Sigmoid colon (tissue), 7 donors: ENCODE data around the gene ITGA2. TPM values are rescaled to one million over a fixed set of nuclear protein-coding genes. Genes with fewer than 3 reads are reported as not detected.
A peak's percentile ranks its signal among the peaks of the same experiment; 100 is the strongest.
"Not testable (repeated sequence)": the region's sequence is repeated elsewhere in the genome, so short reads cannot be mapped to it uniquely, and the experiment has no call there.

ENCODE experiments used
- DNase-seq: peaks from one replicate; pipeline ENCODE4 v3.0.0-alpha.2; 2019
- H3K27ac ChIP-seq, 4 donors: fragments of 200-600 bp; sonication (generic); one replicate each; pipeline ENCODE4 v1.5.1; 2016 to 2019; ENCODE audit warnings: mild to moderate bottlenecking in 1 of 4
- H3K27me3 ChIP-seq, 3 donors: fragments of 200-600 bp; sonication (generic); one replicate each; pipeline ENCODE4 v1.5.1; 2019; ENCODE audit warnings: mild to moderate bottlenecking in 1 of 3
- H3K36me3 ChIP-seq, 4 donors: fragments of 200-600 bp; sonication (generic); one replicate each; pipeline ENCODE4 v1.5.1; 2016 to 2019
- H3K4me1 ChIP-seq, 4 donors: fragments of 200-600 bp; sonication (generic); one replicate each; pipeline ENCODE4 v1.5.1; 2017 to 2019
- H3K4me3 ChIP-seq, 4 donors: fragments of 200-600 bp; sonication (generic); one replicate each; pipeline ENCODE4 v1.5.1; 2017 to 2019; ENCODE audit warnings: mild to moderate bottlenecking in 2 of 4, moderate library complexity in 1 of 4
- H3K9me3 ChIP-seq, 4 donors: fragments of 200-600 bp in 3 of 4; sonication (generic) in 3 of 4; one replicate each; pipeline versions ENCODE4 v1.5.1 to v1.6.1; 2013 to 2019
- EP300 ChIP-seq, 4 donors: sonication (generic); formaldehyde crosslinking; IDR thresholded peaks; one replicate each; pipeline ENCODE4 v1.6.1; 2017; ENCODE audit warnings: antibody characterized with exemption in 4 of 4
- POLR2A ChIP-seq, 2 donors: fragments of 450-650 bp; IDR thresholded peaks; one replicate each; pipeline ENCODE4 v1.6.1; 2016; ENCODE audit warnings: antibody characterized with exemption in 2 of 2, mild to moderate bottlenecking in 2 of 2, moderate library complexity in 2 of 2
- POLR2AphosphoS5 ChIP-seq, 4 donors: sonication (generic); formaldehyde crosslinking; IDR thresholded peaks; one replicate each; pipeline ENCODE4 v1.6.1; 2017; ENCODE audit warnings: antibody characterized with exemption in 4 of 4
- WGBS, 2 donors: extraction: QIAGEN DNeasy Blood & Tissue Kit; methylation state at CpG; one replicate each; pipeline ENCODE4 v1.1.7; 2013; 5-methylcytosine and 5-hydroxymethylcytosine counted together
- intact Hi-C: fragments of 100-400 bp; cut with DNase I; formaldehyde crosslinking; loops from one replicate; pipeline ENCODE4 v1.15.1; 2023
- polyA plus RNA-seq, 3 donors: library from polyadenylated mRNA; stranded (reverse); fragments of 200-250 nt; gene quantifications; one replicate each; pipeline ENCODE4 v1.2.3, GENCODE V29; 2013
- total RNA-seq, 4 donors: library from RNA; depleted of rRNA; stranded (reverse); fragments of >200 nt; gene quantifications; one replicate each; pipeline ENCODE4 v1.1.0, GENCODE V29; 2016
- TF ChIP-seq, protein P1 (sequence below), 4 experiments: fragments of 450-650 bp in 3 of 4; fragments of 200-600 bp in 1 of 4; IDR thresholded peaks; one replicate each; pipeline ENCODE4 v1.5.1; 2016 to 2019; ENCODE audit warnings: antibody characterized with exemption in 4 of 4, mild to moderate bottlenecking in 3 of 4, moderate library complexity in 2 of 4
- donor health status: healthy with polysubstance abuse.
- donor health status: Bipolar disorder and iron deficiency.
- donor health status: healthy.

ITGA2 gene
- total and polyA plus RNA-seq, 7 donors, result 0.60 to 4.9 (median 1.4) TPM

DNA sequence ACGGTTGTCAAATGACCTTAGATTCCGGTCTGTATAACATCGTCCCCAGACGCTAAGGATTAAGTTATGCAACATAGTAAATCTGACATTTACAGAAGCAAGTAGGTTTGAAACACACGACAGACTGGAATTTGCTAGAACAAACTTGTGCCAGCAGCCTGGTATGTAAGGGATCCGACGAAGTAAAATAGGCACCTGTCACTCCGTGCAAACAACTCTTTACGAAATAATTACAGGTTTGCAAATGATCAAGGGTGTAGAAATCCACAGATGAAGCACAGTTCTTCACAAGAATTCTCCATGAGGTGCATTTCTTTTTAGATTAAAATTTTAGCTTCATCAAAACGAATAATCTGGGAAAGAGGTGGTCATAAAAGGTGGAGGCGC is 119.9 kb downstream of the ITGA2 start:
- peak overlapping the region; percentile 75 to 84 (median 80) for H3K4me3 ChIP-seq
- WGBS, 2 donors, result 1% methylated on average over 11 of the region's 11 CpGs
- H3K9me3 ChIP-seq, result peaks cover 0 to 3% (median 0%) of the 10 kb centered on the region in 4 donors
- TF ChIP-seq POLR2AphosphoS5 (IDR thresholded peaks at IDR 0.05) (peak in 1 of 4 donors; percentile 12), EP300 (IDR thresholded peaks at IDR 0.05) (no peak), POLR2A (IDR thresholded peaks at IDR 0.05) (no peak)
- TF ChIP-seq, protein P1, sequence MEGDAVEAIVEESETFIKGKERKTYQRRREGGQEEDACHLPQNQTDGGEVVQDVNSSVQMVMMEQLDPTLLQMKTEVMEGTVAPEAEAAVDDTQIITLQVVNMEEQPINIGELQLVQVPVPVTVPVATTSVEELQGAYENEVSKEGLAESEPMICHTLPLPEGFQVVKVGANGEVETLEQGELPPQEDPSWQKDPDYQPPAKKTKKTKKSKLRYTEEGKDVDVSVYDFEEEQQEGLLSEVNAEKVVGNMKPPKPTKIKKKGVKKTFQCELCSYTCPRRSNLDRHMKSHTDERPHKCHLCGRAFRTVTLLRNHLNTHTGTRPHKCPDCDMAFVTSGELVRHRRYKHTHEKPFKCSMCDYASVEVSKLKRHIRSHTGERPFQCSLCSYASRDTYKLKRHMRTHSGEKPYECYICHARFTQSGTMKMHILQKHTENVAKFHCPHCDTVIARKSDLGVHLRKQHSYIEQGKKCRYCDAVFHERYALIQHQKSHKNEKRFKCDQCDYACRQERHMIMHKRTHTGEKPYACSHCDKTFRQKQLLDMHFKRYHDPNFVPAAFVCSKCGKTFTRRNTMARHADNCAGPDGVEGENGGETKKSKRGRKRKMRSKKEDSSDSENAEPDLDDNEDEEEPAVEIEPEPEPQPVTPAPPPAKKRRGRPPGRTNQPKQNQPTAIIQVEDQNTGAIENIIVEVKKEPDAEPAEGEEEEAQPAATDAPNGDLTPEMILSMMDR (IDR thresholded peaks at IDR 0.05), result no peak
- peaks cover 0 to 33% (median 22%) of the 10 kb centered on the region in 4 donors for H3K4me1 ChIP-seq
- H3K27ac ChIP-seq, result peak overlapping the region; percentile 80 to 90 (median 82)
- intact Hi-C loops, result loop anchor here (10.0 kb wide), 1 partner anchor 1116 kb away; no protein-coding TSS in a partner anchor
- H3K36me3 ChIP-seq, result no peaks in the 10 kb centered on the region
- no peaks in the 10 kb centered on the region for H3K27me3 ChIP-seq
- no peak for DNase-seq

DNA sequence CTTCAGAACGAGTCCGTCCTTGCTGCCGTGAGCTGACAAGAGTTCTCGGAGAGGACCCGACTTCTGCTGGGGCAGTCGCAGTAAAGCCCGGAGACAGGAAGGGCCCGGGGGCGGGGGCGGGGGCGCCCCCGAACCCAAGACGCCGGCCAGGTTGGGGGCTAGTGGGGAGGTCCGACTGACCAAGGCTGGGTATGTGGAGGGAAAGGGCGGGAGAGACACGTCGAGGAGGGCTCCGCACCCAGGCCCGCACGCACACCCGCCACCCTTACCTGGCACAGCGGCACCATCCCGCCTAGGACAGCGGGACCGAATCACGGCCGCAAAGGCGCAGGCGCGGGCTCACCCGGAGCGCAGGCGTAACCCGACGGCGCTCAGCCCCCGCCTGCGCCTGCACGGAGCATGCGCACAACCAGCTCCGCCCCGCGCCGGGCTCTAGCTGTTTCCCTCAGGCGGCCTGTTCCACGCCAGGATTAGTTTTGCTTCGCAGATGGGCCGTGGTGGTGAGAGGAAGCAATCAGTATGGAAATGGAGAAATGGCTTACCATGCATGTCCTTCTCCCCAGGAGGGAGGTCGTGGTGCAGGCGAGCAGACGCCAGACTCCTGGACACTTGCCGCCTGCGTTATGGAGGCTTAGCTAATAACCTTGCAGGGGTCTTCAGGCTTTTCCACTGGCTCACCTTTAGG is 120.4 kb downstream of the ITGA2 start, which contains the start of gene MOCS2:
MOCS2 (minus strand) TSS at position 315 of the 685 bp plus-strand sequence. CDS start 2,583 bp downstream, outside the sequence.
- H3K4me3 ChIP-seq, result peak within 1 kb of the TSS; percentile 75 to 84 (median 80)
- intact Hi-C loops, result loop anchor here (10.0 kb wide), 1 partner anchor 1115 kb away; no protein-coding TSS in a partner anchor
- 0 to 1% methylated on average over 54 of the region's 54 CpGs for WGBS, 2 donors

GRCh38 chr5:53110156-53110555 is 121.0 kb downstream of the ITGA2 start:
- intact Hi-C loops, result no loop called here
- no peak for DNase-seq
- no peaks in the 10 kb centered on the region for H3K36me3 ChIP-seq
- H3K4me1 ChIP-seq, result peaks cover 0 to 33% (median 22%) of the 10 kb centered on the region in 4 donors
- H3K4me3 ChIP-seq, result peak overlapping the region; percentile 75 to 84 (median 80)
- TF ChIP-seq POLR2A (IDR thresholded peaks at IDR 0.05), result no peak
- no peak for TF ChIP-seq EP300 (IDR thresholded peaks at IDR 0.05)
- TF ChIP-seq, protein P1 (IDR thresholded peaks at IDR 0.05), result no peak
- no peak for TF ChIP-seq POLR2AphosphoS5 (IDR thresholded peaks at IDR 0.05)
- WGBS, 2 donors, result 7 to 15% methylated on average over 6 of the region's 6 CpGs
- peaks cover 0 to 3% (median 0%) of the 10 kb centered on the region in 4 donors for H3K9me3 ChIP-seq
- H3K27me3 ChIP-seq, result no peaks in the 10 kb centered on the region
- H3K27ac ChIP-seq, result peak overlapping the region; percentile 80 to 90 (median 82)

More for the DNA sequence above, 120.4 kb downstream of the ITGA2 start, which contains the start of gene MOCS2:
- H3K36me3 ChIP-seq, result no peaks in the 10 kb centered on the region
- peaks cover 0 to 3% (median 0%) of the 10 kb centered on the region in 4 donors for H3K9me3 ChIP-seq
- peak; percentile 94 for DNase-seq
- TF ChIP-seq POLR2AphosphoS5 (IDR thresholded peaks at IDR 0.05), result peak; percentile 78 to 94 (median 88)
- peak; percentile 59 to 62 for TF ChIP-seq POLR2A (IDR thresholded peaks at IDR 0.05)
- TF ChIP-seq, protein P1 (IDR thresholded peaks at IDR 0.05), result no peak
- TF ChIP-seq EP300 (IDR thresholded peaks at IDR 0.05), result no peak
- peak within 1 kb of the TSS; percentile 80 to 90 (median 82) for H3K27ac ChIP-seq
- H3K27me3 ChIP-seq, result no peaks in the 10 kb centered on the region
- H3K4me1 ChIP-seq, result peaks cover 0 to 33% (median 22%) of the 10 kb centered on the region in 4 donors

GRCh38 chr5:53111139-53111538 is 122.0 kb downstream of the ITGA2 start:
- Histone ChIP-seq H3K9me3 (peaks cover 0 to 3% (median 0%) of the 10 kb centered on the region in 4 donors), H3K27me3 (no peaks in the 10 kb centered on the region), H3K4me1 (peaks cover 0 to 29% (median 22%) of the 10 kb centered on the region in 4 donors), H3K4me3 (no peak overlapping the region), H3K36me3 (no peaks in the 10 kb centered on the region), H3K27ac (no peak overlapping the region)
- intact Hi-C loops, result no loop called here
- WGBS, 2 donors, result 94 to 95% methylated on average over 1 of the region's 1 CpG
- TF ChIP-seq EP300 (IDR thresholded peaks at IDR 0.05), result no peak
- TF ChIP-seq, protein P1 (IDR thresholded peaks at IDR 0.05), result no peak
- no peak for TF ChIP-seq POLR2AphosphoS5 (IDR thresholded peaks at IDR 0.05)
- TF ChIP-seq POLR2A (IDR thresholded peaks at IDR 0.05), result no peak
- no peak for DNase-seq

GRCh38 chr5:53112307-53112706 is 123.2 kb downstream of the ITGA2 start:
- peaks cover 0 to 24% (median 19%) of the 10 kb centered on the region in 4 donors for H3K4me1 ChIP-seq
- H3K36me3 ChIP-seq, DNase-seq, intact Hi-C loops, H3K4me3 ChIP-seq, H3K27ac ChIP-seq, H3K9me3 ChIP-seq, H3K27me3 ChIP-seq: not testable (repeated sequence)
- 95 to 96% methylated on average over 6 of the region's 6 CpGs for WGBS, 2 donors
